NCI-H2107 treated with DMSO at 0.1 percent for 48 hours (cell line): Measurements from ENCODE around the gene C2orf76.
"Not testable (repeated sequence)": the region's sequence is repeated elsewhere in the genome, so short reads cannot be mapped to it uniquely, and the experiment has no call there.

Source experiments
- DNase-seq: peaks from one replicate; lab custom pipeline; 2025; ENCODE audit not compliant: unreplicated experiment; lab: John Stamatoyannopoulos, UW

The C2orf76 gene

DNA sequence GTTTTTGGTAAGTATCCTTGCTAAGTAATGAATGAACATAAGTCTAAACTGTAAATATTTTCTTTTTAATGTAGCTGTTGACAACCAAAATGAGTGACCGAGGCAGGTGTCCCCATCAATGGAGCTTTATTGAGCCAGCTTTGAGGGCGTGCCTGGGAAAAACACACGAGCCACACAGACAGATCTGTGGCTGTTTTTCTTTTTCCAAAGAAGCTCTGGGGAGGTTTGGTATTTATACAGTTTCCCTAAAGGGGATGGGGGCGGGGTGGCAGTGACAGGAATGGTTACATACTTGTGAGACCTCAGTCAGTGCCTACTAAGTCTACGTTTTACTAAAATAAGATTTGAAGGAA, 11.3 kb upstream of the C2orf76 start:
- DNase-seq = no peak

DNA sequence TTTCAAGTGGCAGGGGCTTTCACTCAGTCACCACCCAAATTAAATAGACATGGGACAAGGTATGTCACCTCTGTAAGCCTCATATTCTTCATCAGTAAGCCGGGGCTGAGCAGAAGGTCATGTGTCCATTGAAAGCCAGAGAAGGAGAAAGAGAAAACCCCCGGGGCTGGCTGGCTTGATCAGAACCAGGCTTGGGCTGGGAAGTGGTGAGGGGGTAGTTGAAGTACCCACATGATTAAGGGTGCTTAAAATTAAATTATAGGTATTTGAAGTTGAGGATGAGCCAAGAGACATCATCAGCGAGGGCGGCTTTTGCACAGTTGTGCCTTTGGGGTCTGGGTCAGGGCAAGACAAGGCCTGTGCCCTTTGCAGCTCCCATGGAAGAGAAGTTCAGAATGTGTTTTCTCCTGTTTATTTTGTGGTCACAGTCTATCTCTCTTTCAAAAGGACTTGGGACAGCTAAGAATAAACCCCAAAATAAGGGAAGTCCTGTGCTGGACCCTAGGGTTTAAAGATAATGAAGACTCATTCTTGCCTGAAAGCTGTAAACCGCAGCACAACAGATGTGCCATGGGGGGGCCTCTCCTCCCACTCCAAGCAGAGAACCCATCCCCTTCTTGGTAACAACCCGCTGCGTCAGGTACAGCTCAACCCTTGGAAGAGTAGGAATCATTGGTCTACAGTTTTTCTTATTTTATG, 10.8 kb upstream of the C2orf76 start:
- no peak for DNase-seq

DNA sequence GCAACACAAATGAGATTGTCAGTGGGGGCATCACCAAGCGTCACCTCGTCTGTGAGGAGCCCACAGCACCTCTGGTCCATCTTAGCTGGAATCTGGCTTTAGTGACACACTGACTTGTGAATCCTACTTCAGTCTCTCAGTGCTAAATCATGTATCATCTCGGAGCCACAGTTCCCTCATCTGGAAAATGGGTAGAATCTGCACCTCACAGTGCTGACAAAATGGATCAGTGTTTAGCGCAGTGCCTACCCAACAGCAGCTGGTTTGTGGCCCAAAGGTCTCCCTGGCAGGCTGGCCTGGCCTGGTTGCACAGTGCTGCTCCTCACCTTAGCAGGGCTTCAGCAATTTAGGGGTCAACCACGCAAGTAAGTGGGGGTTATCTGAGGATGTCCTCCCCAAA, 10.2 kb upstream of the C2orf76 start:
- no peak for DNase-seq

DNA sequence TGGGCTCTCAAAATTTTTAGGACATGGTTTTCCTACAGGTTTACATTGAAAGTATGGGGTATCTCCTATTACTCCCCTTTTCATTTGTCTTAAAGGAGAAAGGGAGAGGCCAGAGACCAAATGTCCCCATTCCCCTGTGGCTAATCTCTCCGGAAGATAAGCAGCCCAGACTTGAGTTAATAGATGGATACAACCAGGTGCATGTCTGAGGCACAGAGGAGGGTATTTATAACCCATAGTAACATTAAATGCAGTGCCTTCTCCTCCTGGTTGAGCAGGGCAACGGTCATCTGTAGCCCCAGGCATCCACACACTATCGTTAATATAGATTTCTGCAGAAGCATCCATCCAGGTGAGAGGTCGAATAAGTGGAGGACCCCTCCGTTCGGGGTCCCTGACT, 9.8 kb upstream of the C2orf76 start:
- not testable (repeated sequence) for DNase-seq

DNA sequence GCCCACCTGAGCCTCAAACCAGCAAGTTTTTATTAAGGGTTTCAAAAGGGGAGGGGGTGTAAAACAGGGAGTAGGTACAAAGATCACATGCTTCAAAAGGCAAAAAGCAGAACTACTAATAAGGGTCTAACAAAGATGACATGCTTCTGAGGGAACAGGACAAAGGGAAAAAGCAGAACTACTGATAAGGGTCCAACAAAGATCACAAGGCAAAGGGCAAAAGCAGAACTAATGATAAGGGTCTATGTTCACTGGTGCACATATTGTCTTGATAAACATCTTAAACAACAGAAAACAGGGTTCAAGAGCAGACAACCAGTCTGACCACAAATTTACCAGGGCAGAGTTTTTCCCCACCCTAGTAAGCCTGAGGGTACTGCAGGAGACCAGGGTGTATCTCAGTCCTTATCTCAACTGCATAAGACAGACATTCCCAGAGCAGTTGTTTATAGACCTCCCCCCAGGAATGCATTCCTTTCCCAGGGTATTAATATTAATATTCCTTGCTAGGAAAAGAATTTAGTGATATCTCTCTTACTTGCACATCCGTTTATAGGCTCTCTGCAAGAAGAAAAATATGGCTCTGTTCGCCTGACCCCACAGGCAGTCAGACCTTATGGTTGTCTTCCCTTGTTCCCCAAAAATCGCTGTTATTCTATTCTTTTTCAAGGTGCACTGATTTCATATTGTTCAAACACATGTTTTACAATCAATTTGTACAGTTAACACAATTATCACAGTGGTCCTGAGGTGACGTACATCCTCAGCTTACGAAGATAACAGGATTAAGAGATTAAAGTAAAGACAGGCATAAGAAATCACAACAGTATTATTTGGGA, 7.5 kb upstream of the C2orf76 start:
- DNase-seq = not testable (repeated sequence)

DNA sequence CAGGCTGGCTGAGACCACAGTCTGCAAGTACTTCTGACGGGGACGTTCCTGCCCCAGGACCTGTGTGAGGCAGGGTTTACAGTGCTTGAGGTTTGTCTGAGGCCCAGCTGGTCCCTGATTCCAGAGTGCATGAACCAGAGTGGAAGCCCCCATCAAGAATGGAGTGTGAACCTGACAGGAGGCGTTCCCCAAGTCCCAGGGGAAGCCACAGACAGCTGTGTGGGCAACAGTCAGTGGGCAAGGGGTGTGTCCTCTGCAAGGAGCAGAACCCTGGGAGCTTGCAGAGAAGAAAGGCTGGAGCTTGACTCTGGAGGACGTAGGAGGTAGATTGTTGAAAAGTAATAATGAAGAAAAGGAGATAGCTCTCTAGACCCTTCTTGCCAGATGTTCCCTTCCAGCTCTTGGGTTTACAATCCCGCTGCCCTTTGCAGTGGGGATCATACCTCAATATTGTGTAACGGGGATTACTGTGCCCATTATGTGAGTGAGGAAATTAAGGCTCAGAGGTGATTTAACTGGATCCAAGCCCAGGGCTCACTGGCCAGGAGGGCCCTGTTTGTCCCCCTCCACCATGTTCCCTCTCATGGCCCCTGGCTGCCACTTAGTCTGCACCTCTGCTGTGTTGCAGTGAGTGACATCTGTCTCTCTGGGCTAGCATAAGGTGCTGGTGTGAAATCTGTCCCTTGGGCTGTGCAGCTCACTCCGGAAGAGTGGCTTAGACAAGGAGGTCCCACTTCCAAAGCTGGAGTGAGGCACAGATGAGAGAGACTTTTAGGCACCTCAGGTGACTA, 6.3 kb upstream of the C2orf76 start:
- DNase-seq = no peak

DNA sequence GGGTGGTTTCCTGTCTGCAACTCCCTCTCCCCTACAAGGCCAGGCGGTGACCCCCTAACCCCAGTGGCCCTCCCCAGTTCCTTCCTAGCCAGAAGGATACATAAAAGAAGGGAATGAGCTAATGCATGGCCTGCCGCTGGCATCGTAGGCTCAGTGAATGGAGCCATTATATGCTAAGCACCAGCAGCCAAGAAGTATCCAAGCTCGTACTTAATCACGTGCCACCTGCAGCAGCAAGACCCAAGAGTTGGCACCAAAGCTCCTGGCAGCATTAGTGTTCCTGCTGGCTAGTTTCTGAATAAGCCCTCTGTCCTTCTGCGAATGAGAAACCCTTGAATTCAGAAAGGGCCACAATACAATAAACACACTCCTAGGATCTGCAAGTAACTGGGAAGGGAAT, 4.5 kb upstream of the C2orf76 start:
- no peak for DNase-seq

DNA sequence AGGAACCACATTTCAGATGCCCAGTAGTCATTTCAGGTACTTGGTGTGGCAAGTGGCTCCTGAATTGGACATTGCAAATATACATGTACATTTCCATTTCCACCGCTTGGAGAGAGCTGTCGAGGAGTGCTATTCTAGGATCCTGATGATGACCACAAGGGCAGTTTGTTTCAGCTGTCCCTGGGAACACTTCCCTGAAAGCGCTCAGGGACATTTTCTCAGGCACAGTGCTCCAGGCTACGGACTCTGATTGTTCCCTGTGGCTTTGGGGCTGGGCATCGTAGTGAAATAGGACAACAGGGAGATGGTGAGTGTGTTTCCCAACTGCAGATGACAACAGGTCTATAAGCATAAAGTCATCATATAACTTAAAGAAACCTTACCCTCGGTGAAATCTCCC, 3.2 kb upstream of the C2orf76 start:
- DNase-seq = no peak

DNA sequence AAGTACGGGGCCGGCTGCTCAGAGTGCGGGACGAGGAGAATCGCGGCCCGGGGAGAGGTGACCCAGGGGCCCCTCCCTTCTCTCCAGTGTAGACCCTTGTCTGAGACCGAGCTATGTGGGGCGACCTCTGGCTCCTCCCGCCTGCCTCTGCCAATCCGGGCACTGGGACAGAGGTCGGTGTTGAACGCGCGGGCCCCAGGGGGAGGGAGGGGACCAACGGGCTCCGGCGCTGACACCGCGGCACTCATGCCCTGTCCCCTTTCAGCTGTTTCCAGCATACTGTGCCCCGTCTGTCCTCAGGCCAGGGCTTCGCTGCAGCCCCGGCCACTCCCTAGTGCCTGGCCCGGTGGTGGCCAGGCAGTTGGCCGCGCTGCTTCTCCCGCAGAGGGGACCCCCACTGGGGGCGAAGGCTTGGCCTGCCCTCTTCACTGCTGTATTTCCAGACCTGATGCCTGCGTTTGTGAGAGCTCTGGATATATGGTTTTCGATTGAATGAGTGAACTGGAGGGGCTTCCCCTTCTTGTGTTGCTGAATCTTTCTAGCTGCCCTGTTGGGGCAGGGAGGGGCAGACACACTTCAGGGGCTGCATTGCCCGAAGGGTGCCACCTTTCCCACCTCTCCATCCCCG, 952 bp upstream of the C2orf76 start:
- DNase-seq = no peak

DNA sequence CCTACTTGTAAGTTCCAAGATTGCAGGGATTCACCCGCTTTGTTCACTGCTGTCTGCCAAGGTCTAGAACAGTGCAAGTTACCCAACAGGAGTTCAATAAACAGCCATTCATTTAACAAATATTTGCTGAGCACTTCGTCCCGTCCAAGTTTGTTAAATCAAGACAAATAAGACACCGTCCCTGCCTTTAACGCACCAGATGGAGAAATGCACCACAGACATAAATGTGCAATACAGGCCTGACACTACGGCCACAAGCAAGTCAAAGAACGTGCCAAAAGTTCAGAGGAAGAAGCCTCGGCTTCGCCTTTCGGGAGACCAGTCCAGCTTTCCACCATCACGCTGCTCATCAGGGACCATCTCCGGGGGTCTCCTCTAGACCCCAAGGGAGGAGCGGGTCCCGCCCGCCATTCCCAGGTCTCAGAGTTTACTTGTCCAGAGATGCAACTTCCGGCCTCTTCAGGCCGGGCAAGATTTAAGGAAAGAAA, 429 bp downstream of the C2orf76 start:
- DNase-seq = no peak

DNA sequence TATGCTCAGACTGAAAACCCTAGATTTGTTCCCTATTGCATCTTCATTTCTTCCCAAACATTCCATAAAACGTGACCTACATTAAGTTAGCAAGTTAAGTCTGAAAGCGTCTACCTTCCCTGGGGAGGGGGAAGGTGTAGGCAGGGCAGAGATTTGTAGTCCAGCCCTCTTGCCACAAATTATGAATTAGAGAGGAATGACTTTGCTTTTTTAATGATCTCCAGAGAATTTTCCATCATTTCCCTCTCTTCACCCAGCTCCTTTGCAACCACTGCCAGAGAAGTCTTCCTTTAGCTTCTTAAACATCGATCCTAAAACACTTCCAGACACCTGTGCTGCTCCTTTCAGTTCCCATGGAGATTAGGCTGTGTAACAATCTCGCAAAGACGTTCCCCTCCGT, 1.2 kb downstream of the C2orf76 start:
- DNase-seq = no peak

DNA sequence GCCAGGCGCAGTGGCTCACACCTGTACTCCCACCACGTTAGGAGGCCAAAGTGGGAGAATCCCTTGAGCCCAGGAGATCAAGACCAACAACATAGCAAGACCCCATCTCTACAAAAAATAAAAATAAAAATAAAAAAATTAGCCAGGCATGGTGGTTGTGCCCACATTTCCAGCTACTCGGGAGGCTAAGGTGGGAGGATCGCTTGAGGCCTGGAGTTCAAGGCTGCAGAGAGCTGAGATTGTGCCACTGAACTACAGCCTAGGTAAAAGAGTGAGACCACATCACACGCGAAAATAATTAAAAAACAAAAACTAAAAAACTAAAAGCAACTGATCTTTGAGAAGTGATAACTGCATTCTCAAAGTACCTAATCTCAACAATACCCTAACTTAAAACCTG, 1.8 kb downstream of the C2orf76 start:
- DNase-seq = no peak

DNA sequence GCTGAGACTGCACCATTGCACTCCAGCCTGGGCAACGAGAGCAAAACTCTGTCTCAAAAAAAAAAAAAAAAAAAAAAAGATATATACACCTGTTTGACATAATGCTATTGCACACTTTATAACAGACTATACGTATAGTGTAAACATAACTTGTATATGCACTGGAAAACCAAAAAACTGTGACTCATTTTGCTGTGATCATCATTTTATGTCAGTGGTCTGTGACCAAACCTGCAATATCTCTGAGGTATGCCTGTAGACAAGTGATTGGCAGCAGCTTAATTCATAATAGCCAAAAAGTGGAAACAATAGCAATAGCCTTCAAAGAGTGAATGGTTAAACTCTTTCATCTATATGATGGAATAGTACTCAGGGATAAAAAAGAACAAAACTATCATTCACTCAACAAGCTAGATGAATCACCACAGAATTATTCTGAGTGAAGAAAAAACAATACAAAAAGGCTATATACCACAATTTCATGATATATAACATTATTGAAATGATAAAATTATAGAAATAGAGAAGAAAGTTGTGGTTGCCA, 6.1 kb downstream of the C2orf76 start:
- no peak for DNase-seq

DNA sequence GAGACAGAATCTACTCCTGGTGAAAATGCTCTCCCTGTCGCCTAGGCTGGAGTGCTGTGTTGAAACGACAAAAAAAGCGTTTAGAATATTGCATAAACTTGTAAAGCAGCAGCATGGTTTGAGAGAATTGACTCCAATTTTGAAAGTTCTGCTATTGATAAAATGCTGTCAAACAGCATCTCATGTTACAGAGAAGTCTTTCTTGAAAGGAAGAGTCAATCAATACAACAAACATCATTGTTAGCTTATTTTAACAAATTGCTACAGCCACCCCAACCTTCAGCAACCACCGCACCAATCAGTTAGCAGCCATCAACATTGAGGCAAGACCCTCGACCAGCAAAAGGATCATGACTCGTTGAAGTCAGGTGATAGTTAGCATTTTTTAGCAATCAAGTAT, 6.9 kb downstream of the C2orf76 start:
- DNase-seq = no peak

DNA sequence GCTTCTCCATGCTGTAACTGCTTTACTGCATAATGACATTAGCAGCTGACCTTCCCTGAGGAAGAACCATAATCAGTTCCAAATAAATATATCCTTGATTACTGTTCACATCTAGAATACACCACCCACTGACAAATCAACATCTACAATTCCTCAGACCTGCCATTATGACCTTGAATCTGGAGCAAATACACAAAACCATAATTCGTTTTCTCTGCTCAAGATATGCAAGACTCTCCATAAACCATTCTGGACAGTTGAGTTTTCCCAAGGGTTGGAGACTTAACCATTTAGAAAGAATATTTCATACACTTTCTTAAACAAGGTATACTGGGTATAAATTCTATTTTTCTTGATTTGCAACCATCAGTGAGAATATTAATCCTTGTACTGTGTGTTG, 11.8 kb downstream of the C2orf76 start:
- no peak for DNase-seq

DNA sequence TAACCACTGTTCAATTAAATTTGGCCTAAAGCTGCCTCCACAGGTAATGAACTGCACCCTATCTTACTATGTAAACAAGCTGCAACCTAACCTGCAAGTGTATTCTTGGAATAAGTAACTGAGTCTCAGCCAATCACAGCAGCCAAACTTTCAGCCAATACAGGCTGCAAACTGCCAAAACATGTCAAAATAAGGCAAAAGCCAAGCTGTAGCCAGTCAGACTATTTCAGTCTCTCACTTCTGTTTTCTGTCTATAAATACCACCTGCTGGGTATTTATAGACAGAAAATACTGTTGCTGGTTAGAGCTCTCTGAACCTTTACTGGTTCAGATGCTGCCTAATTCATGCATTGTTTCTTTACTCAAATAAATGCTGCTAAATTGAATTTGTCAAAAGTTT, 14.3 kb downstream of the C2orf76 start:
- DNase-seq = no peak

DNA sequence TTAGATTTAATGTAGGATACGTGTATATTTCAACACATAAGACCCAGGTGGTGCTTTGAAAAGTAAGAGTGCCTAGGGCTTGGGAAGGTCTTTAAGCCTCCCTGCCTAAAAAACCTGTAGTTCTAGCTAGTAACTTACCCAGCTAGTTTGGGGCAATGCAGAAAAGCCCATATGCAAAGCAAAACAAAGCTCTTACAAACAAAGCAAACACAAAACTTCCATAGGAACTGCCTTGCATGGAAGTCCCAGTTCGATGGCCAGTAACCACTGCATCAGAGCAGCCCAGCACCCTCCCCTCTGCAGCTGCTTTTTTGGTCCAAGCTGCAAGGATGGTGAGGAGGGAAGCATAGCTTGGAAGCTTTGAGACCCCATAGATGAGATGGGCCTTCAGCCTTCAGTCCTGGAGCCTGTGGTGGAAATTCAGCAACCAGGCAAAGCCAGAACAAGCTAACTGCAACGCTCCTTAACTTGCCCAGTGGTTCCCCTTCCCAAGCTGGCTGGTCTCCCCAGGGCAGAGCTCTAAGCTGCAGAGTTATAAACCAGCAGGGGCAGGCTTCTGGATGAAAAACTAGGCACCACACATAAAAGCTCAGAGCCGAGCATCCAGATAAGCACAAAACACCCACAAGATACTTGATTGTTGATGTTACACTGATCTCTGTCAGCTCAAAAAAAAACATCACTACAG, 16.2 kb downstream of the C2orf76 start:
- no peak for DNase-seq

DNA sequence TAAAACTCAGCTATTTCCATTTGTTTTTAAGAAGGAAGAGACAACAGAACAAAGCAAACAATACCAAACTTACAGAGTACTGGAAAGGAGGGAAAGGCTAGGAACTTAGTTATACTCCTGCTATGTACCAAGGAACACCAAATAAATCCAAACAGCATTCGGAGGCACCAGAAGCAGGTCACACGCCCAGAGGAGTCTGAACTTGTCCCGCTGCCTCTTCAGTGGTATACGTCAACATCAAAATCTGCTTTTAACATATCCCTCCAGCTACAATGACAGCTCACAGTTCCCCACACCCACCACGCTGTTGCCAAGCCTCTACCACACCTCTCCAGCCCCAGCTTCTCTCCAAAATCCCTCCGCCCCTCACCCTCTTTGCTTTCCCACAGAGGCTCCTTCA, 17.3 kb downstream of the C2orf76 start:
- no peak for DNase-seq

DNA sequence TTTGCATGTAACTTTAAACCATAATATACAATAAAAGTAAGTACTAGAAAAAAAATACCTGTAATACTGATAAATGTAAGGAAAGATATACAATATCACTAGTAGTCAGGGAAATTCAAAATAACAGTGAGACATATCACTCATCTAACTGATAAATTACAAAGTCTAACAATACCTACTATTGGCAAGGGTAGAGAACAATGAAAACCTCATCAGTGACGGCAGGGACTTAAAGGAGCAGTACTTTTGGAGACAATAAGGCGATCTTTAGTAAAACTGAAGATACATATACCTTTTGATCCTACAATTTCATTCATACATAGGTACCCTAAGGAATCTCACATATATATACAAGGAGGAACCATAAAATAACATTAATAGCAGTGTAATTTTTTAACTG, 24.9 kb downstream of the C2orf76 start:
- no peak for DNase-seq

DNA sequence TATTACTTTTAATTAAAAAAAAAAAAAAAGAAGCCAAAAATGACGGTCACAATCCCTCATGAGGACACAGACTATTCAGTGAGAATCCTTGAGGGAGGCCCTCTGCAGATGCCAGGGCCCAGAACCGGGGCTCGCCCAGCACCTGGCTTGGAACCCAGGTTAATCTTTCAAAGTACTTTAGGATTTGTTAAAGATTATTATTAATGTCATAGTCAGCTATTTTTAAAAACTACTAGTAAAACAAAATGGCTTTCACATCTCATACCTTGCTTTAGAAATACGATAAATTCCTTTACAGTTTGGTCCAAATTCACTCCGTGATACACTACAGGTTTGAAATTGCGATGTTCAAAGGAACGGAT, 27.1 kb downstream of the C2orf76 start:
- no peak for DNase-seq
